HuH-7.5 (cell line): Measurements from ENCODE around the gene SLC1A4.
"Not testable (repeated sequence)": the region's sequence is repeated elsewhere in the genome, so short reads cannot be mapped to it uniquely, and the experiment has no call there.

Experiments used
- DNase-seq: peaks from one replicate; pipeline ENCODE4 v3.0.0; 2011; ENCODE audit warnings: low spot score

SLC1A4 gene

DNA sequence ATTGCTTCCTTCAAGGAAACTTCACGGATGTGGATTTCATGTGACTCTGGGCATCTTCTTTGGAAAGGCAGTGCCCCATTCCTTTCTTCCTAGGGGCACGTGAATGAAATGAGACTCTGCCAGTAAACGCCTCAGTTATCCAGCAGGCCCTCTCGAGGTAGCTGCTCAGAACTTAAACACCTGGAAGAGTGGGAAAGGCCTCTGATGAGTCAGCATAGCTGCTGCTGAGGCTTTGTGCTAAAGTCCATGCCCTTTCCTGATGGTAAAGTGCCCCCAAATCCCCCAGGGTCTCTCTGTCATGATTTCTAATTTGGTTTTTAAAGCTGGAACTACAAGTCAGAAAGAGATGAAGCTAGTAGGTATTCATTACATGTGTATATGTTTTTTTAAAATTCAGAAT is 3.8 kb downstream of the SLC1A4 start:
- DNase-seq, result no peak

DNA sequence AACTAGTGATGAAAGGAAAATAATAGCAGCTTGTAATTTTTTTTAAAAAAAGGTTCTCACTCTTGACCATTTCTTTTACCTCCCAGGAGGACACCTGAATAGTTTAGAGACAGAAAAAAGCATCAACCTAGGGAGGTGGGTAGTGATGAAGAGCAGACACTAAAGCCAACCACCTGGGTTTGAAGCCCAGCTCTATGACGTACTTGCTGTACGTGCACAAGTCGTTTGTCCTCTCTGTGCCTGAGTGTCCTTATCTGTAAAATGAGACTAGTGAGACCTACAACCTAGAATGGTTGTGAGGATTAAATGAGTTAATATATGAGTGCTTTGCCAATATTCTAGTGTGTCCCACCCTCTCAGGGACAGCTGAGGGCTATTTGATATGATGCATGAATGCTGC is 5.8 kb downstream of the SLC1A4 start:
- no peak for DNase-seq

DNA sequence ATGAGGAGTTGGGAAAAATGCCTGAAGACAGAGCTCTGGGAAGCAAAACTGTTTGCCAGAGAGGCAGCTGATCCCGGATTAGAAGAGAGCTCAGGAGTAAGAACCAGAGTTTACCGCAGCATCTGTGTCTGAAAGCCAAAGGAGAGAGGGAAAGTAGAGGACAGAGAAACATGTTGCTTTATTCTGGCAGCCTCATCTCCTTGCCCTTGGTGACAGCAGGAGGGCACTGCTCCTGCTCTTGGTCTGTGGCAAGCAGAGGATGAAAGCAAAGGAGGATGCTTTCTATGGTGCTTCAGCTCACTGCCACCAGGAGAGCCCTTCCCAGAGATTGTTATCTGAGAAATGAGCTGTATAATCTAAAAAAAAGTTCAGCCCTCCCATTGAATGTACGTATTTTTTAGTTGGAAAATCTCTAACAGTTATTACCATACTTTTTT is 7.7 kb downstream of the SLC1A4 start:
- no peak for DNase-seq

DNA sequence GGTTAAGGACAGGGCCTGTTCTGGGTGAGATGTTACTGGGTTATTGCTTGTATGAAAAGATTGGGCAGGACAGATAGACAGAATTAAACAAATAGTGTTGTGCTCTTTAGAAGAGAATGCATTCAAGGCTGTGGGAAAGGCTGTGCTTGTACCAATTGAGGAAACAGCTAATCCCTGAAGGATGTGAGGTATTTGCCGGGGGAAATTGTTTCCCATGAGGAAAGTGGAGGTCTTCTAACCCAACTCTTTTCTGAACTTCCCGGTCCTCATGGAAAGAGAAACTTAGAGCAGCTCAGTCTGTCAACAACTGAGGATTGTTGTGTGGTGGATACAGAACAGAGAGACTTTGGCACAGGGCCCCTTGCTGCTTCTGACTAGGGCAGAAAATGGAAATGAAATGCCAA is 9.5 kb downstream of the SLC1A4 start:
- no peak for DNase-seq

DNA sequence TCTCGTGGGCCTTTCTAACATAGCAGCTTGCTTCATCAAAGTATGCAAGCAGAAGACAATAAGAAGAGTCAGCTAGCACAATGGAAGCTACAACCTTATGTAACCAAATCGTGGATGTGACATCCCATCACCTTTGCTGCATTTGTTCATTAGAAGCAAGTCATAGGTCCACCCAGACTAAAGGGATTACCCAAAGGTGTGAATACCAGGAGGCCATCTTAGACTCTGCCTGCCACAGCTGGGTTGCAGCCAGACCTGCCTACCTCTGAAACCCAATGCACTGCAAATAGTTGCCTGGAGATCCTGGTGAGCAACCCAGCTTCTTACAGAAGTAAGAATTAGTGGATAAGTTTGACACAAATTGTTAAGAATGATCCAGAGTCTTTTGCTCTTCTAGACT is 10.6 kb downstream of the SLC1A4 start:
- DNase-seq, result no peak

GRCh38 chr2:65000644-65001043 is 11.4 kb downstream of the SLC1A4 start:
- no peak for DNase-seq

GRCh38 chr2:65003037-65003436 is 13.8 kb downstream of the SLC1A4 start:
- no peak for DNase-seq

DNA sequence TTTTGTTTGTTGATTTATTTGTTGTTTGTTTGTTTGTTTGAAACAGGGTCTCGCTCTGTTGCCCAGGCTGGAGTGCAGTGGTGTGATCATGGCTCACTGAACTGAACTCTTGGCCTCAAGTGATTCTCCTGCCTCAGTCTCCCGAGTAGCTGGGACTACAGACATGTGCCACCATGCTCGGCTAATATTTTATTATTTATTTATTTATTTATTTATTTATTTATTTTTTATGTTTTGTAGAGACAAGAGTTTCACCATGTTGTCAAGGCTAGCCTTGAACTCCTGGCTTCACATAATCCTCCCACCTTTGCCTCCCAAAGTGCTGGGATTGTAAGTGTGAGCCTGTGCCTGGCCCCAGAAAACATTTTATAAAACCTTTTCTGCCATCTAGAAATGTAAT is 15.0 kb downstream of the SLC1A4 start:
- DNase-seq, result not testable (repeated sequence)

- DNase-seq, result no peak
These were observed 24.6 kb downstream of the SLC1A4 start for GRCh38 chr2:65013776-65014175.

DNA sequence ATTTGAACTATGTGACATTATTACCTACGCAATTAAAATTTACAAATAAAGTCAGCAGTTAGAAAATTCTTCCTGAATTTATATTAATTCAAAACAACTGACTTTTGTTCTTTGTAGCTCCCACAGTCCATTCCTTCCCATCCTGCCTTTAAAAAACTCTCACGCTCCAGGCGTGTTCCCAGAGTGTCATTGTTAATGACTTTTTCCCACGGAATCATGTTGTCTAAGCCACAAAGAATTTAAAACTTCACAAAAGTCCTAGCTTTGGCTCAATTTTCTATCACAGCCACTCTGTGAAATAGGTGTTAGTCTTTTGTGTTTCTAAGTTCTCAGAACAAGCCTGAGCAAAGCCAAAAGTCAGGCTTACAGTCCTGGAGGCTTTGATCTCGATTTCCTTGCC is 26.5 kb downstream of the SLC1A4 start:
- DNase-seq, result no peak

DNA sequence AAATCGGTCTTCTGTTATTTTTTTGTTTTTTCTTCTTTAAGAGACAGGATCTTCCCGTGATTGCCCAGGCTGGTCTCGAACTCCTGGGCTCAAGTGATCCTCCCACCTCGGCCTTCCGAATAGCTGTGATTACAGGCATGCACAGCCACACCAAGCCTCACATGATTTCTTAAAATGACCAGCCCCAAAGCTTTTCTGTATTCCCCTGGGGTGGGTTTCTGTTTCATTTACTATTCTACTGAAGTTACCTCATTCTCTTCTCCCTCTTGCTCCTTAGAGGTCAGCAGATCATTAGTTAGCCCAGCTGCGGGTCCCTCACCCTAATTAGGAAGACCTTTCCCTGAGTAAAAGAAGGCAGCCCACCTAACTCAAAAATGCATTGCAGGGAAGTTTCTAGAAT is 27.6 kb downstream of the SLC1A4 start:
- DNase-seq, result no peak

DNA sequence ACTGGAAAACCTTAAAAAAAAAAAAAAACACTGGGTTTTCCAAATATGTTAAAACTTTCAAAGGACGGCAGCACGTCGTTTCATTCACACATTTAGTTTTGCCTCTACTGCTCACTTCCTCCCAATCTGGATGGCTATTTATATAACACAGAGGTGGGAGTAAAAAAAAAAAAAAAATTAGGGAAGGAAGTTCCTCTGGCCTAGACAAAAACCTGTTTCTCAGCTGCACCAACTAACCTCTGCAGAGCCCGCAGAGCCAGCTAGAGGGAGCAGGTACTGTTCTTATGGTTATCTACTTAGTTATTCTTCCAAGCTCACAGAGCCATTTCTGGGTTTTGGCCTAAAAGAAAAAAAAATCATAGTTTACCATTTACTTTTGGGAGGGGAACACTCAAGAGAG is 28.1 kb downstream of the SLC1A4 start:
- no peak for DNase-seq

DNA sequence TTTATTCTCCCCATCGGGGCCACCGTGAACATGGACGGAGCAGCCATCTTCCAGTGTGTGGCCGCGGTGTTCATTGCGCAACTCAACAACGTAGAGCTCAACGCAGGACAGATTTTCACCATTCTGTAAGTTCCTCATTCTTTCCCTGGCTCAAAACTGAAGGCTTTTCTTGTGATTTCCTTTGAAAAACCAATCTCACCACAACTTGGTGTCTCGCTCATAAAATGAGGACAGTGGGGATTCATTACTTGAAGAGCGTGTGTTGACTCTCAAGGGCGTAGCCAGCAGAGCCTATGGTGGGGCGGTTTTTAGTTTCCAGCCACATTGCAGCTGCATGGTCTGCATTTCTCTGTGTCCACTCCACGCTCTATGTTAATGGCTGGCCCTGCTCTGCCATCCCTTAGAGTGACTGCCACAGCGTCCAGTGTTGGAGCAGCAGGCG is 29.0 kb downstream of the SLC1A4 start:
- no peak for DNase-seq

DNA sequence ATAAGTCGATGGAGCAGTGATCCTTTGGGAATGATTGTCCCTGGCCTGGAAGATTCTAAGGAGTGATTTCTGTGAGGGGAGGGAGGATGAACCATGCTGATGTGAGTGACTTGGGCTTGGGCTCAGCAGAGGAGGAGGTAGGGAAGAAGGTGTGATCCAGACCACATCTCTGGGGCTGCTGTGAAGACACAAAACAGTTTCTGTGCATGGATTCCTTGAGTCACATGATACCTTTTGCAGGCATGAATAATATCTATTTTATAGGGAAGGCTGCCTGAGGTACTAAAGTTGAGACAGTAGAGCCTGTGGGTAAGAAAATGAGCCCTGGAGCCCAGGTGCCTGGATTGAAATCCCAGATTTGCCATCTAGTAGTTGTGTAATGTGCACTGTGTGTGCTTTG is 29.8 kb downstream of the SLC1A4 start:
- DNase-seq, result no peak

DNA sequence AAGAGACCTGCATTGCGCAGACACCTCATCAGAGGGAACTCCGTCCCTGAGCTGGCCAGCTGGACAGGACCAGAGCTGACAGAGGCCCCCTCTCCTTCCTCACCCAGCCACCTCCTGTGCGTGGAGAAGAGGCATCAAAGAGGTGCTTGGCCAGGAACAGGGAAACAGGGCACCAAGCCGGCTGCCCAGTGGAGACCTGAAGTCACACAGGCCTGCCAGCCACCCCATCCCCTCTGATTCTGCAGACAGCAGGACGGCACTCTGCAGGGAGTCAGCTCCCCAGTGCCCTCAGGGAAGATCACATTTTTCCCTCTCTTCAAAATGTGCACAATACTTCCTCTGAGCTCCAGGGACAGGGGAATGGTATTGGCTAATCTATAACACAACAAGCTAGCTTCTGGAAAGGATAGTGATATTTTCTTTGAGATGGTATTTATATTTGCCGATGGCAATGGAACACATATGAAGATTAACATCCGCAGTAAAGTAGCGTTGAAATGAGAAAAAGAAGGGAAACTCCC is 30.5 kb downstream of the SLC1A4 start:
- DNase-seq, result no peak

DNA sequence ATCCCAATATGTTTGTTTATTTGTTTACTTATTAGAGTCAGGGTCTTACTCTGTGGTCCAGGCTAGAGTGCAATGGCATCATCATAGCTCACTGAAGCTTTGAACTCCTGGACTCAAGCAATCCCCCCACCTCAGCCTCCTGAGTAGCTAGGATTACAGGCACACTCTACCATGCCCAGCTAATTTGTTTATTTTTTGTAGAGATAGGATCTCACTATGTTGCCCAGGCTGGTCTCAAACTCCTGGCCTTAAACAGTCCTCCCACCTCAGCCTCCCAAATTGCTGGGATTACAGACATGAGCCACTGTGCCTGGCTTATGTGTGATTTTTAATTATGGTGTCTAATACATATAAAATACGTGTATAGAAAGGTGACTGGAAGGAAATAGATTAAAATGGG is 31.1 kb downstream of the SLC1A4 start:
- DNase-seq, result not testable (repeated sequence)

DNA sequence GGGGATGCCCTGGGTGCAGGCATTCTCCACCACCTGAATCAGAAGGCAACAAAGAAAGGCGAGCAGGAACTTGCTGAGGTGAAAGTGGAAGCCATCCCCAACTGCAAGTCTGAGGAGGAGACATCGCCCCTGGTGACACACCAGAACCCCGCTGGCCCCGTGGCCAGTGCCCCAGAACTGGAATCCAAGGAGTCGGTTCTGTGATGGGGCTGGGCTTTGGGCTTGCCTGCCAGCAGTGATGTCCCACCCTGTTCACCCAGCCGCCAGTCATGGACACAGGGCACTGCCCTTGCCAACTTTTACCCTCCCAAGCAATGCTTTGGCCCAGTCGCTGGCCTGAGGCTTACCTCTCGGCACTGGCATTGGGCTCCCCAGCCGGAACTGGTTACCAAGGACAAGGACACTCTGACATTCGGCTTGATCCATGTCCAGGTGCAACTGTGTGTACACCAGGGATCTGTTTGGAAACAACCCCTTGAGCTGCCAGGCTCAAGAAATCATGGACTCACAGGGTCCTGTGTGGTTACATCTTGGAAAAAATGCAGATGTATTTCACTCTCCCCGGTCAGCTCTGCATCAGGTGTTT is 31.8 kb downstream of the SLC1A4 start:
- no peak for DNase-seq

DNA sequence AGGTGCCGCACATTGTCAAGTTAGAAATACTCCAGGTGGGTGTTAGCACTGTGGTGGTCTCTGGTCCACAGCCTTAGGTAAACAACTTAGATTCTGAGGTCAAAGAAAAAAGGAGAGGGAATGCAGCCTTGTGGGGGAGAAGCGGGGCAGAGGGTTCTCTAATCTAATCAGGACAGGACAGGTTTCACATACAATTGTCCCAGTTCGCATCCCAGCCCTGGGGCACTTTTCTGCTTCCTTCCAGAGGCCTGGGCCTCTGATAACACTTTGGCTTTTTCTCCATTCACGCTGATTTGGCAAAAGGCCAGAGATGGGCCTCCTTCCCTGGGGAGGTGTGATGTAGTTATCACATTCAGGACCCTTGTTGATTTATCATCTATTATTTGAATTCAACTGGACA is 32.5 kb downstream of the SLC1A4 start:
- no peak for DNase-seq

GRCh38 chr2:65022189-65022588 is 33.0 kb downstream of the SLC1A4 start:
- DNase-seq, result no peak

- no peak for DNase-seq
These were observed 34.5 kb downstream of the SLC1A4 start for GRCh38 chr2:65023742-65024141.

- no peak for DNase-seq
These were observed 35.1 kb downstream of the SLC1A4 start for GRCh38 chr2:65024149-65024829.

DNA sequence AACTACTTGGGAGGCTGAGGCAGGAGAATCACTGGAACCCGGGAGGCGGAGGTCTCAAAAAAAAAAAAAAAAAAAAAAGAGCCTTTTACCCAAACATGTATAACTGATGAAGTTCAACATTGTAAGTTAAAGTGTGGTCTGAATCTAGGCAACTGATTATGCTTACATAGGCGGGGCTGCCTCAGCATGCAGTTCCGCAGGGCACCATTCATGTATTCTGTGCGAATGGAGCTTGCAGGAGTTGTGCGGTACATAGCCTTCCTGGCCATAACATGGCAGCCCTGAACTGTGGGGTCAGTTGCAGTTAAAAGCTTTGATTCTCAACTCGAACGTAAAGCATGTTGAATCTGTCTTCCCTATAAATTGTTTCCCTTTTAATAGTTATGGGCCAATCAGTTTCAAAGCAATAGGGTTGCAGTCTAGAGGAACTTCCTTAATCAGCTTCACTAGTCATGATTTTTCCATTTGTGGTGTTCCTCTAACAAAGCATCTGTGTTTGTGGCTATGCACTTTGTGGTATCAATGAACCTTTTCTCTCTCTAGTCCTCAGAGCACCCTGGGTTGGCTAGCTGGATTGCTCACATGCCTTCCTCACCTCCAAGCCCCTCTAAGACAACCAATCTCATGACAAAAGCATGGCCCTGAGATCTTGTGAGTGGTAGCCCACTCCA is 36.4 kb downstream of the SLC1A4 start:
- DNase-seq, result no peak

- DNase-seq, result no peak
These were observed 37.0 kb downstream of the SLC1A4 start for GRCh38 chr2:65026154-65026553.
